ENCODE data around the gene DNAI1.

DNA sequence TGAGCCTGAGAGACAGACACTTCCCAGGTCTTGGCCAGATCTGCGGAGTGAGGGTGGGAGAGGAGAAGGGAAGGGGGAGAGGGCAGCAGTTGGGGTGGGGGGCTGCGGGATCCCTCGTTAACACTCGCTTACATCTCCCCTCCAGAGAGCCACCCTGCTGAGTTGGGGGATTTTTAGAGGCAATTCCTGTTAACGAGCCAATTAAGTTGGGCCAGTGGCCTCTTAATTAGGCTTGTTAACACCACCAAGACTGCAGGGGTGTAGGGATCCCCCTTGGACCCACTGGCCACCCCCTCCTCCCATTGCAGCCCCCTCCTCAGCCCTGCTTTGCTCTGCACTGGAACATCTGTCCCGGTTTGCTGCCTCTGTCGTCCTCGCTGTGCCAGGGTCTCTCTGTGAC lies 107.3 kb downstream of the DNAI1 start:
- no peak for TF ChIP-seq POLR2AphosphoS5 (IDR thresholded peaks at IDR 0.05)
- TF ChIP-seq, protein P1, sequence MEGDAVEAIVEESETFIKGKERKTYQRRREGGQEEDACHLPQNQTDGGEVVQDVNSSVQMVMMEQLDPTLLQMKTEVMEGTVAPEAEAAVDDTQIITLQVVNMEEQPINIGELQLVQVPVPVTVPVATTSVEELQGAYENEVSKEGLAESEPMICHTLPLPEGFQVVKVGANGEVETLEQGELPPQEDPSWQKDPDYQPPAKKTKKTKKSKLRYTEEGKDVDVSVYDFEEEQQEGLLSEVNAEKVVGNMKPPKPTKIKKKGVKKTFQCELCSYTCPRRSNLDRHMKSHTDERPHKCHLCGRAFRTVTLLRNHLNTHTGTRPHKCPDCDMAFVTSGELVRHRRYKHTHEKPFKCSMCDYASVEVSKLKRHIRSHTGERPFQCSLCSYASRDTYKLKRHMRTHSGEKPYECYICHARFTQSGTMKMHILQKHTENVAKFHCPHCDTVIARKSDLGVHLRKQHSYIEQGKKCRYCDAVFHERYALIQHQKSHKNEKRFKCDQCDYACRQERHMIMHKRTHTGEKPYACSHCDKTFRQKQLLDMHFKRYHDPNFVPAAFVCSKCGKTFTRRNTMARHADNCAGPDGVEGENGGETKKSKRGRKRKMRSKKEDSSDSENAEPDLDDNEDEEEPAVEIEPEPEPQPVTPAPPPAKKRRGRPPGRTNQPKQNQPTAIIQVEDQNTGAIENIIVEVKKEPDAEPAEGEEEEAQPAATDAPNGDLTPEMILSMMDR (IDR thresholded peaks at IDR 0.05 in 8 of 11, conservative IDR thresholded peaks at IDR 0.05 in 3 of 11): no peak
